Measurements from ENCODE around the gene COMMD7. TPM values are rescaled to one million over a fixed set of nuclear protein-coding genes. Genes with fewer than 3 reads are reported as not detected.

Gene COMMD7
- total and polyA plus RNA-seq, 12 donors = 16.4 to 58.6 (median 40.4) TPM

DNA sequence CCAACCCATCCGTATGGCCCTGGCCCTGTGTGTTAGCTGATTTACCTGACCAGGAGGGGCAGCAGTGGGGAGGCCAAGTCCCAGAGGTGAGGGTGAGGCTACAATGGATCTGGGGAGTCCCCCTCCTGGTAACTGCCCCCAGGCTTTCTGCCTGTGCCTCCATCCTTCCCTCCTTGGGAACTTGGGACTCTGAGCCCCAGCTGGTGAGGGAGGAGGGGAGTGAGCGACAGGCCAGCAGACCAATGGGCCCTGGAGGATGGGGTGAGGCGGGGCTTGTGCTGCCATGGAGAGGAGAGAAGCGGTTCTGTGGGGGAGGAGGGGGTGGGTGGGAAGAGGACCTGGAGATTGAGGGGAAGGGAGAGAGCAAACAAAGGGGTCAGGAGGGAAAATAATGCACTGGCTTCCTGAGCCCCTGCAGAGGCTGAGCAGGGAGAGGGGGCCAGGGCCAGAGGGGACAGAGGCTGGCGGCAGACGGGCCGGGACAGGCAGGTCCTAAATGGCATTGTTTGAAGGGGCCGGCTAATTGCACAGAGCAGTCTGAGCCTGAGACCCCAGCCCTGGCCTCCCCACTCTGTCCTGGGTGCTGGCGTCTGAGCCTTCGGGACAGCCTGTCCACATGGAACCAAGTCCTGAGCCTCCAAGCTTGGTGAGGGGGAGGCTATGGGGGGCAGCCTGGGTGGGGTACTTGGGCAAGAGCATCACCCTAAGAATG lies 36.4 kb upstream of the COMMD7 start:
- no peak overlapping the region for H3K4me3 ChIP-seq

DNA sequence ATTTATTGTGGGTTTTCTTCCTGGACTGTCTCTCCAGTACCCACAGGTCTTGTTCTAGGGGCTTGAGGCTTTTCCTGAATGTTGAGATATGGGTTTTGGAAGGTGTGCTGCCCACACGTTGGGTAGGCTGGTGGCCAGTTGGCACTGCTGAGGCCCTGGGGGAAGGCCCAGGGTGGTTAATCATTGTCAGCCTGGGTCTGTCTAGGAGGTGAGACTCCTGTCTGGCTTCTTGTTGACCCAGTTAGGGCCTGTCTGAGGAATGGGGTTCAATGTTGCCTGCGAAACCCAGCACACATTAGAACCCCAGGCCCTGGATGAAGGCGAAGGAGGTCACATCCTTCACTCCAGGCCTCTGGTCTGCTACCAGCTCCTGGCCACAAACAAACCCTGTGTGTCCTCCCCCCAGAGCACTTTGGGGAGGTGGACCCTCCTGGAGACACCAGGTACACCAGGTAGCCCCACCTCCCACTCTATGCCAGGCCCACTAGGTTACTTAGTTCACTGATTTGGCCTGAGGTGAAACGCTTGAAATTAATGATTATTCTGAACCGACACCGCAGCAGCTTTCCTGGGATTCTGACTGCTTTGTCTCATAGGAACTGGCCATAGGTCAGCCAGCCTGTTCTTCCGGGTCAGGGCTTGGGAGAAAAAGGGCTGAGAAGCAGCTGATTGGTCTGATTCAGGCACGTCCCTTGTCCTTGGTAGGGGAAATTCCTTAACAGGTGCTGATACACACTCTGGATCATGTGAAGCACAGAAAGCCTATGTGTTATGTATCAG lies 34.1 kb upstream of the COMMD7 start:
- no peaks in the 10 kb centered on the region for H3K9me3 ChIP-seq (replicated peaks in 1 of 3)
- H3K4me3 ChIP-seq = no peak overlapping the region
- H3K27me3 ChIP-seq = no peaks in the 10 kb centered on the region
- TF ChIP-seq POLR2A (IDR thresholded peaks at IDR 0.05) (no peak), CTCF (IDR thresholded peaks at IDR 0.05) (no peak)
- no peaks in the 10 kb centered on the region for H3K4me1 ChIP-seq (replicated peaks in 1 of 2)
- intact Hi-C loops (cut with DNase I) = loop anchor here (2.0 to 10.0 kb wide), 3 partner anchors 100 to 253 kb away; no protein-coding TSS in a partner anchor
- no peaks in the 10 kb centered on the region for H3K36me3 ChIP-seq (replicated peaks in 1 of 2)
- DNase-seq = no peak
- H3K27ac ChIP-seq = no peak overlapping the region
- WGBS, 4 donors = 84 to 93% (median 90%) methylated on average over 8 of the region's 8 CpGs

More for the DNA sequence above, 36.4 kb upstream of the COMMD7 start:
- 87 to 90% (median 90%) methylated on average over 6 to 10 of the region's 10 CpGs for WGBS, 4 donors
- no peak for DNase-seq
- Histone ChIP-seq H3K27ac (no peak overlapping the region), H3K9me3 (replicated peaks in 1 of 3) (no peaks in the 10 kb centered on the region), H3K36me3 (replicated peaks in 1 of 2) (no peaks in the 10 kb centered on the region), H3K4me1 (replicated peaks in 1 of 2) (no peaks in the 10 kb centered on the region), H3K27me3 (no peaks in the 10 kb centered on the region)
- TF ChIP-seq CTCF (IDR thresholded peaks at IDR 0.05) = no peak
- intact Hi-C loops (cut with DNase I) = loop anchor here (5.0 to 10.0 kb wide), 3 partner anchors 102 to 525 kb away; no protein-coding TSS in a partner anchor

DNA sequence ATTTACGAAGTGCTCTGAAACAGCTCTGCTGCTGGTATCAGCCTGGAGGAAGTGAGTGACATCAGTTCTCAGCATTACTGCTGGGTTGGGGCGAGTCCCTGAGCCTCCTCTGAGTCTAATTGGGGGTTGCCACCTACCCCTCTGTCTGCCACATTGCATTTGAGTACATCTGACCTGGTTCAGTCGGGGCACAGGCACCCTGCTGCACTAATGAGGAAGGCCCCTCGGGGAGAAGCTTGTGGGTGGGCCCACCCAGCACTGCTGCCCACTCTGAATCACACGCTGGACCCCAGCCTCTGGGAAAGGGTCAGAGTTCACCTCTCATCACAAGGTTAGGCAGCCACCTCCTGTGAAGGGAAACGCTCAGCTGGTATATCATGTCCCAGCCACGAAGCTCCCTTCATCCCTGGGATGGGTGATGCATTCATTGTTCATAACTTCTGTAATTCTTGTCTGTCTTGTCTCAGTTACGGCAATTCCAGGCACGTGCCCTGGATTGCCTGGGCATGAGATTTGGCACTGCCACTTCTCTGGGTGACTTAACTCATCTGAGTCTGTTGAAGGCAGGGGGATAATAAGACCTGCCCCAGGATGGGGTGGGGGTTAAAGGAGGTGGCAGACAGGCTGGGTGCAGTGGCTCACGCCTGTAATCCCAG lies 32.2 kb upstream of the COMMD7 start:
- H3K36me3 ChIP-seq (replicated peaks in 1 of 2) = no peaks in the 10 kb centered on the region
- no peaks in the 10 kb centered on the region for H3K9me3 ChIP-seq (replicated peaks in 1 of 3)
- no peak overlapping the region for H3K27ac ChIP-seq
- H3K27me3 ChIP-seq = no peaks in the 10 kb centered on the region
- no peak for TF ChIP-seq CTCF (IDR thresholded peaks at IDR 0.05)
- TF ChIP-seq POLR2A (IDR thresholded peaks at IDR 0.05) = no peak
- 83 to 93% (median 90%) methylated on average over 8 to 10 of the region's 10 CpGs for WGBS, 4 donors
- H3K4me3 ChIP-seq = no peak overlapping the region
- no peak for DNase-seq
- H3K4me1 ChIP-seq (replicated peaks in 1 of 2) = no peaks in the 10 kb centered on the region
- intact Hi-C loops (cut with DNase I) = loop anchor here (5.0 to 10.0 kb wide), 2 partner anchors 98 to 251 kb away; no protein-coding TSS in a partner anchor

DNA sequence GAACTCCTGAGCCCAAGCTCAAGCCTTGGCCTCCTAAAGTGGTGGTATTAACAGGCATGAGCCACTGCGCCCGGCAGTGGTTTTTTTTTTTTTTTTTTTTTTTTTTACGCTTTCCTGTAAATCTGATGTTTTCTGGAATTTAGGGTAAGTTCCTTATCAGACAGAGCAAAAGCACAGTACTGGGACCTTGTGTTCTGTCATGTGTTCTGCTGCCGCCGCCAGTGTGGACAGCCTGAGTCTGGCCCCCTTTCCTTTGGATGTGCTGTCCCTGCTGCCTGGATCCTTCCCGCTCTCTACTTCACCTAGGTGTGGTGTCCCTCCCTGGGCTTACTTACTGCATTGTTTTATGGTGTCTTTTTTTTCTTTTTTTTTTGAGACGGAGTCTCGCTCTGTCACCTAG lies 30.6 kb upstream of the COMMD7 start:
- TF ChIP-seq POLR2A (IDR thresholded peaks at IDR 0.05) (no peak), CTCF (IDR thresholded peaks at IDR 0.05) (no peak)
- H3K27me3 ChIP-seq = no peaks in the 10 kb centered on the region
- no peaks in the 10 kb centered on the region for H3K36me3 ChIP-seq (replicated peaks in 1 of 2)
- WGBS, 4 donors = 91 to 99% (median 94%) methylated on average over 8 of the region's 8 CpGs
- H3K9me3 ChIP-seq (replicated peaks in 1 of 3) = no peaks in the 10 kb centered on the region
- no peak overlapping the region for H3K27ac ChIP-seq
- no peak for DNase-seq
- no peak overlapping the region for H3K4me3 ChIP-seq
- intact Hi-C loops (cut with DNase I) = loop anchor here in 1 of 2 donors (10.0 kb wide), 1 partner anchor 249 kb away; no protein-coding TSS in a partner anchor
- no peaks in the 10 kb centered on the region for H3K4me1 ChIP-seq (replicated peaks in 1 of 2)
